GM12874 (cell line): ENCODE data around the gene CDK5RAP2.

Source experiments
- TF ChIP-seq, protein P1 (sequence below): IDR thresholded peaks from 2 replicates; pipeline ENCODE4 v1.5.1; 2011; ENCODE audit warnings: low read depth, mild to moderate bottlenecking, control low read depth, low read length, moderate library complexity; ENCODE audit not compliant: insufficient read depth

The CDK5RAP2 gene

GRCh38 chr9:120538339-120538738, 41.6 kb downstream of the CDK5RAP2 start:
- TF ChIP-seq, protein P1, sequence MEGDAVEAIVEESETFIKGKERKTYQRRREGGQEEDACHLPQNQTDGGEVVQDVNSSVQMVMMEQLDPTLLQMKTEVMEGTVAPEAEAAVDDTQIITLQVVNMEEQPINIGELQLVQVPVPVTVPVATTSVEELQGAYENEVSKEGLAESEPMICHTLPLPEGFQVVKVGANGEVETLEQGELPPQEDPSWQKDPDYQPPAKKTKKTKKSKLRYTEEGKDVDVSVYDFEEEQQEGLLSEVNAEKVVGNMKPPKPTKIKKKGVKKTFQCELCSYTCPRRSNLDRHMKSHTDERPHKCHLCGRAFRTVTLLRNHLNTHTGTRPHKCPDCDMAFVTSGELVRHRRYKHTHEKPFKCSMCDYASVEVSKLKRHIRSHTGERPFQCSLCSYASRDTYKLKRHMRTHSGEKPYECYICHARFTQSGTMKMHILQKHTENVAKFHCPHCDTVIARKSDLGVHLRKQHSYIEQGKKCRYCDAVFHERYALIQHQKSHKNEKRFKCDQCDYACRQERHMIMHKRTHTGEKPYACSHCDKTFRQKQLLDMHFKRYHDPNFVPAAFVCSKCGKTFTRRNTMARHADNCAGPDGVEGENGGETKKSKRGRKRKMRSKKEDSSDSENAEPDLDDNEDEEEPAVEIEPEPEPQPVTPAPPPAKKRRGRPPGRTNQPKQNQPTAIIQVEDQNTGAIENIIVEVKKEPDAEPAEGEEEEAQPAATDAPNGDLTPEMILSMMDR: no peak

DNA sequence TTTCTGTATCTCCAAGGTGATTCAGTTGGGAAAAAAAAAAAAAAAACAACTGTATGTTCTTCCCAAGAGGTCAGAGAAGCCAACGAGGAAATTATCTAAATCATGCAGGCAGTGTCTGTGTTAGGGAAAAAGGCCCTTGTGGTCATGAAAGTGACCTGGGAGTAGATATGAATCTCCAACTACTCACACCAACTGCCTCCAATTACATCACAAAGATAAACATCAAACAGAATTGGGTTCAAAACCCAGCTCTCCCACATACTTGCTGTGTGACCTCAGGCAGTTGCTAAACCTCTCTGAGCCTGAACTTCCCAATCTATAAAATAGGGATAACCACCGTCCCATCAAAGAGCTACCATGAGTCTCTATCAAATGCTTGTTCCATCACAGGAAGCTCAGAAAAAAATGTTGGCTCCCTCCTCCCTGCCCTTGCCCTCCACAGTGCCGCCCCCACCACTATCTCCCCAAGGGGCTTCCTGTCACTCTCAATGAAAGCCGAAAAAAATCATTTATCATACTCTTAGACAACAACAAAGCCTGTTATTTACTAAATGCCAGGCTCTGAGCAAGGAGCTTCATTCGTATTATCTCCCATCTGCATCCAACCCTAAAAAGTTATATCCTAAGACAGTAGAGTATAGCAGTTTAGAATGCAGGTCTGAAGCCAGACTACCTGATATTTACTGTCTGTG, 42.9 kb downstream of the CDK5RAP2 start:
- TF ChIP-seq, protein P1: no peak

GRCh38 chr9:120536094-120536493, 43.9 kb downstream of the CDK5RAP2 start:
- TF ChIP-seq, protein P1: no peak

- TF ChIP-seq, protein P1: no peak
Measured at GRCh38 chr9:120534266-120534665, 45.7 kb downstream of the CDK5RAP2 start.

DNA sequence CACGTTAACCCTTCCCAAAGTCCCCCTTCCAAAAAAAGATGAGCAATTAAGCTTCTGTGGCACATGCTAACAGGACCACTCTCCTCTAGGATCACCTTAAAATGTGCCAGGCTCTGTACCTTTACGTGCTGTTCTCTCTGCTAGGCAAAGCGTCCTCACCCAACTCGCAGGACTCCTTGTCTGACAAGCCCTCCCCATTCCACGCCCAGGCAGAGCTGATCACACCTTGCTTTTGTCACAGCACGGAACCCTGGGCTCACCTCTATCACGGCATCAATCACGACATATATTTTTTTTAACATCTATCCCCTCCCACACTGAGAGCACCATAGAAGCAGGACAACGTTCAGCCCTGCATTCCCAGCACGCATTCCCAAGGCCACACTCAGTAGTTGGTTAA, 47.1 kb downstream of the CDK5RAP2 start:
- TF ChIP-seq, protein P1: no peak

- TF ChIP-seq, protein P1: no peak
Measured at GRCh38 chr9:120532475-120532874, 47.5 kb downstream of the CDK5RAP2 start.

DNA sequence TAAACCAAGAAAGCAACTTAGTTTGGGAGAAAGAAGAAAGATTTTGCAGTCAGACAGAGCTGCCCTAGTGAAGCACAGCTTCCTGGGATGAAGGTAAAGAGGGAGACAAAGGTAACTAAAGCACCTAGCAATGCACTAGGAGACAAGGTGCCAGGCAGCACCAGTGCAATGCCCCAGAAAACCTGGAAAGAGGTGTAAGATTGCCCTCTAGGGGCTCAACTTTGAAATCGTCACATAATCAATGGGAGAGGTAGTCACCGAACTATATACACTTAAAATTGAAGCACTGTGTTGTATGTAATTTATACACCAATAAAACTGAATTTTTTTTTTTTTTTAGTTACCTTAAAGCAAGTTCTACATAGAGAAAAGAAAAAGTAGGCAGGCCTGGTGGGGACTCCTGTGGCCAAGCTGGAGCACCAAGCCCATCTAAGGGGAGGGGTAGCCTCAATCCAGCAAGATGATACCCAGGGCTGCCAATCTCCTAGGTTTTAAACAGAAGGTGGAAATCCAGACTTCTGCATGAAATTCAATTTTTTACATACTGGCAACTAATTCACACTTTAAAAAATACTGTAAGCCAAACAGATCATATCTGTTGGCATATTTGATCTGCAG, 48.2 kb downstream of the CDK5RAP2 start:
- TF ChIP-seq, protein P1: peak; percentile 32; the same call in 1 of the 2 replicates
